Measurements from ENCODE around the gene ITGB1. TPM values are rescaled to one million over a fixed set of nuclear protein-coding genes. Genes with fewer than 3 reads are reported as not detected.

The ITGB1 gene
- total and polyA plus RNA-seq, 12 donors: 93.3 to 803 (median 331) TPM

DNA sequence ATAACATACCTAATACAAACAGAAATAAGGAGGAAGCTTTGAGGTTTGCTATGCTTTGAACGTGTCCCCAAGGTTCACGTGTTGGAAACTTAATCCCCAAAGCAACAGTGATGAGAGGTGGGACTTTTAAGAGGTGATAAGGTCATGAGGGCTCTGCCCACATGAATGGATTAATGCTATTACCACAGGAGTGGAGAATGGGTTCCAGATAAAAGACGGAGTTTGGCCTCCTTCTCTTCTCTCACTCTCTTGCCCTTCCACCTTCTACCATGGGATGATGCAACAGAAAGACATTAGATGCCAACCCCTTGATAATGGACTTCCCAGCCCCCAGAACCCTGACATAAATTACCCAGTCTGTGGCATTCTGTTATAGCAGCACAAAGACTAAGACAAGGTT is 9.6 kb downstream of the ITGB1 start:
- Histone ChIP-seq H3K36me3 (replicated peaks in 1 of 2) (no peaks in the 10 kb centered on the region), H3K27me3 (no peaks in the 10 kb centered on the region), H3K4me3 (no peak overlapping the region), H3K4me1 (replicated peaks in 1 of 2) (peaks cover 25 to 73% of the 10 kb centered on the region in 2 donors), H3K27ac (no peak overlapping the region), H3K9me3 (replicated peaks in 1 of 3) (no peaks in the 10 kb centered on the region)
- intact Hi-C loops (cut with DNase I): no loop called here
- 55 to 71% (median 62%) methylated on average over 3 of the region's 3 CpGs for WGBS, 4 donors
- no peak for DNase-seq
- no peak for TF ChIP-seq POLR2A (IDR thresholded peaks at IDR 0.05)
- TF ChIP-seq, protein P1, sequence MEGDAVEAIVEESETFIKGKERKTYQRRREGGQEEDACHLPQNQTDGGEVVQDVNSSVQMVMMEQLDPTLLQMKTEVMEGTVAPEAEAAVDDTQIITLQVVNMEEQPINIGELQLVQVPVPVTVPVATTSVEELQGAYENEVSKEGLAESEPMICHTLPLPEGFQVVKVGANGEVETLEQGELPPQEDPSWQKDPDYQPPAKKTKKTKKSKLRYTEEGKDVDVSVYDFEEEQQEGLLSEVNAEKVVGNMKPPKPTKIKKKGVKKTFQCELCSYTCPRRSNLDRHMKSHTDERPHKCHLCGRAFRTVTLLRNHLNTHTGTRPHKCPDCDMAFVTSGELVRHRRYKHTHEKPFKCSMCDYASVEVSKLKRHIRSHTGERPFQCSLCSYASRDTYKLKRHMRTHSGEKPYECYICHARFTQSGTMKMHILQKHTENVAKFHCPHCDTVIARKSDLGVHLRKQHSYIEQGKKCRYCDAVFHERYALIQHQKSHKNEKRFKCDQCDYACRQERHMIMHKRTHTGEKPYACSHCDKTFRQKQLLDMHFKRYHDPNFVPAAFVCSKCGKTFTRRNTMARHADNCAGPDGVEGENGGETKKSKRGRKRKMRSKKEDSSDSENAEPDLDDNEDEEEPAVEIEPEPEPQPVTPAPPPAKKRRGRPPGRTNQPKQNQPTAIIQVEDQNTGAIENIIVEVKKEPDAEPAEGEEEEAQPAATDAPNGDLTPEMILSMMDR (IDR thresholded peaks at IDR 0.05): no peak

DNA sequence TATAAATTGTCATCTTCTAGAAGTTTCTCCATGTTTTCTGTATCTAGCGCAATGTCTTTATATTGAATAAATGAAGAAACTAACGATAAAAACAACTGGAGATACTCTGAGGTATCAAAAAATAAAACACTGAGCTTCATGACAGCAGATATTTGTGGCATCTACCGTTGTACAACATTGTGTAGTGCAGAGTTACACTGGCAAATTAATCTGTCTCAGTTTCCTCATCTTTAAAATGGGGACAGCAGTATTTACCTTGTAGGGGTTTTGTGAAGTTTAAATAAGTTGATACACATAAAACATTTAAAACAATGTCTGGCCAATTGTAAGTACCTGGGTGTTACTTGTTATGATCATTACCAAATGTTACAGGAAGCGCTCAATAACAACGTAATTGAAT is 10.4 kb downstream of the ITGB1 start:
- no peak overlapping the region for H3K27ac ChIP-seq
- H3K9me3 ChIP-seq (replicated peaks in 1 of 3): no peaks in the 10 kb centered on the region
- WGBS, 4 donors: 92 to 95% (median 95%) methylated on average over 5 of the region's 5 CpGs
- no peaks in the 10 kb centered on the region for H3K27me3 ChIP-seq
- peaks cover 17 to 72% of the 10 kb centered on the region in 2 donors for H3K4me1 ChIP-seq (replicated peaks in 1 of 2)
- no peaks in the 10 kb centered on the region for H3K36me3 ChIP-seq (replicated peaks in 1 of 2)
- TF ChIP-seq, protein P1 (IDR thresholded peaks at IDR 0.05): no peak
- TF ChIP-seq POLR2A (IDR thresholded peaks at IDR 0.05): no peak
- DNase-seq: no peak
- no peak overlapping the region for H3K4me3 ChIP-seq
- intact Hi-C loops (cut with DNase I): no loop called here

DNA sequence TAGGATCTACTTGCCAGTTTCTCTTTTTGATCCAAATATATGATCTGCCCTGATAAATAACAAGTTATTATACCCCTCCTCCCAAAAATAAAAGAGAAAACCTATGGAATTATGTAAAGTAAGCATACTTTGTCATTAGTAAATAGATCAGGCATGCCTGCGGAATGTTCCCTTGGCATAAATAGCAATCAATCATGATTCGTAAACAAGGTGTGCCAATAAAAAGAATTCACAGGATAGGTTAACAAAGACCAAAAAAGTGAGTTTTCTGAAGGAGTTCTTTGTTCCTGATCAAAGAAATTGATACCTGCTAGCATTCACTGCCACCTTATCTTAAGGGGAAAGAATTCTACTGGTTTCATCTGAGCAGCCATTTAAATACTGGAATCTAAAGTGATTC is 11.9 kb downstream of the ITGB1 start:
- WGBS, 4 donors: 82 to 88% (median 84%) methylated on average over 2 of the region's 2 CpGs
- DNase-seq: no peak
- Histone ChIP-seq H3K36me3 (replicated peaks in 1 of 2) (no peaks in the 10 kb centered on the region), H3K4me3 (no peak overlapping the region), H3K9me3 (replicated peaks in 1 of 3) (no peaks in the 10 kb centered on the region), H3K27ac (no peak overlapping the region), H3K27me3 (no peaks in the 10 kb centered on the region), H3K4me1 (replicated peaks in 1 of 2) (peaks cover 24 to 70% of the 10 kb centered on the region in 2 donors)
- TF ChIP-seq, protein P1 (IDR thresholded peaks at IDR 0.05): no peak
- no peak for TF ChIP-seq POLR2A (IDR thresholded peaks at IDR 0.05)
- intact Hi-C loops (cut with DNase I): no loop called here

DNA sequence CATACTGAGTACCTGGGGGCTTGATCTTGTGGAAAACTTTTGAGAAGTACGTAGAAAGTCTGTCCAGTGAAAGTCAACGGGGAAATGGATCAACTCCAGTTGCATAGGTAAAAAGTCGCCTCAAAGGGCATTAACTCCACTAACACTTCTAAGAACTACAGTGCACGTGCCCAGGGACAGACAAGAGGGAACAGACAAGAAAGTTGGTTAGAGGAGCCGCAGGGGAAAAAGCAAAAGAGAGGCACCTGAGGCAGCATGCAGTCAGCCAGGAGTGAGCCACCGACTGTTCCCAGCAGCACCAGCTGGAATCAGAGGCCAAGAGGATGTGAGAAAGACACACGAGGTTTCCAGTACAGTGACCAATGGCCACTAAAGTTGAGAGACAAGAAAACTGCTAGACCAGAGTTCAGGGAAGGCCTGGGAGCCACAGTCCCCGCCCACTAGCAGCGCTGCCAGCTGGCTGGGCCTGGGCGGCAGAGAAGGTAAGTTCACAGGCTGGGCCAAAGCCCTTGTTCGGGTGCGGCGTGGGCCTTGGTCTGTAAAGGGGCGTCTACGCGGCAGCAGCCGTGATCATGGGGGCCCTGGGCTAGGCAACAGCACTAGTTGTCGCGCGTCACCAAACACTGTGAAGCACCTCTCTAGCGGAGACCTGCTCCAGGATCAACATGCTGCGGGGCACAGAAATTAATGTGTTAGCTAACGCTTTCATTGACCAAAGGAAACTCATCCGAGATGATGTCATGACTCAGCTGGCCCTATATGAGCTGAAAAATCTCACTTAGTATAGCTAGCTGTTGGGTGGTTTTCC is 14.0 kb downstream of the ITGB1 start:
- Histone ChIP-seq H3K4me1 (replicated peaks in 1 of 2) (peaks cover 32 to 71% of the 10 kb centered on the region in 2 donors), H3K27ac (no peak overlapping the region), H3K36me3 (replicated peaks in 1 of 2) (no peaks in the 10 kb centered on the region), H3K4me3 (no peak overlapping the region), H3K27me3 (no peaks in the 10 kb centered on the region), H3K9me3 (replicated peaks in 1 of 3) (no peaks in the 10 kb centered on the region)
- intact Hi-C loops (cut with DNase I): no loop called here
- WGBS, 4 donors: 85 to 90% (median 87%) methylated on average over 20 to 24 of the region's 24 CpGs
- TF ChIP-seq, protein P1 (IDR thresholded peaks at IDR 0.05): no peak
- no peak for DNase-seq
